ENCODE results near the gene ACOT8. TPM values are rescaled to one million over a fixed set of nuclear protein-coding genes. Genes with fewer than 3 reads are reported as not detected.

The ACOT8 gene
- total RNA-seq, 1 donor from 2014 or later: 13.4 TPM

GRCh38 chr20:45888681-45889080 lies 31.5 kb upstream of the ACOT8 start:
- H3K9me3 Mint-ChIP-seq: no peaks in the 10 kb centered on the region
- H3K27ac ChIP-seq: no peak overlapping the region
- no peaks in the 10 kb centered on the region for H4K20me1 ChIP-seq (ENCODE audit: low read depth)
- no peak overlapping the region for H3K4me2 ChIP-seq
- no peak overlapping the region for H3K4me3 Mint-ChIP-seq
- H3K4me3 ChIP-seq: no peak overlapping the region
- DNase-seq (ENCODE audit: low spot score): no peak
- H3K27me3 Mint-ChIP-seq (ENCODE audit: insufficient read depth, low read depth): peaks cover 2% of the 10 kb centered on the region
- no peaks in the 10 kb centered on the region for H3K36me3 ChIP-seq
- H3K36me3 Mint-ChIP-seq: peaks cover 2% of the 10 kb centered on the region
- H3K9me3 ChIP-seq (ENCODE audit: low read depth): no peaks in the 10 kb centered on the region
- TF ChIP-seq CTCF (IDR thresholded peaks at IDR 0.05): no peak
- TF ChIP-seq EZH2 (IDR thresholded peaks at IDR 0.05): no peak
- TF ChIP-seq EZH2phosphoT487 (IDR thresholded peaks at IDR 0.05): no peak
- peaks cover 26% of the 10 kb centered on the region for H3K4me1 Mint-ChIP-seq
- peaks cover 10% of the 10 kb centered on the region for H3K4me1 ChIP-seq
- no peak overlapping the region for H3K9ac ChIP-seq
- H3K27ac Mint-ChIP-seq: no peak overlapping the region
- H2AFZ ChIP-seq (replicated peaks): no peak overlapping the region
- H3K79me2 ChIP-seq (ENCODE audit: low read depth): no peaks in the 10 kb centered on the region
- H3K27me3 ChIP-seq: peaks cover 9% of the 10 kb centered on the region
- H3F3A ChIP-seq (ENCODE audit: low read depth): peaks cover 4% of the 10 kb centered on the region

- Histone ChIP-seq H3K4me2 (no peak within 1 kb of the TSS), H4K20me1 (ENCODE audit: low read depth) (no peaks in the 10 kb centered on the region), H2AFZ (replicated peaks) (no peak within 1 kb of the TSS), H3K27ac (no peak within 1 kb of the TSS), H3K79me2 (ENCODE audit: low read depth) (peaks cover 6% of the 10 kb centered on the region), H3K4me1 (peaks cover 10% of the 10 kb centered on the region), H3K9me3 (ENCODE audit: low read depth) (no peaks in the 10 kb centered on the region), H3F3A (ENCODE audit: low read depth) (peaks cover 5% of the 10 kb centered on the region), H3K36me3 (no peaks in the 10 kb centered on the region), H3K4me3 (no peak within 1 kb of the TSS), H3K9ac (no peak within 1 kb of the TSS), H3K27me3 (peaks cover 9% of the 10 kb centered on the region)
- no peaks in the 10 kb centered on the region for H3K9me3 Mint-ChIP-seq
- TF ChIP-seq CTCF (IDR thresholded peaks at IDR 0.05): no peak
- no peak for TF ChIP-seq EZH2 (IDR thresholded peaks at IDR 0.05)
- no peak for TF ChIP-seq EZH2phosphoT487 (IDR thresholded peaks at IDR 0.05)
- H3K4me1 Mint-ChIP-seq: peaks cover 22% of the 10 kb centered on the region
- no peak within 1 kb of the TSS for H3K27ac Mint-ChIP-seq
- H3K4me3 Mint-ChIP-seq: no peak within 1 kb of the TSS
- DNase-seq (ENCODE audit: low spot score): no peak
- peaks cover 13% of the 10 kb centered on the region for H3K36me3 Mint-ChIP-seq
- H3K27me3 Mint-ChIP-seq (ENCODE audit: insufficient read depth, low read depth): peaks cover 4% of the 10 kb centered on the region
Observed at GRCh38 chr20:45887346-45887715, 30.1 kb upstream of the ACOT8 start, which contains the start of gene SPATA25. Gene SPATA25 (minus strand): TSS chr20:45887622. CDS start chr20:45887590, 32 bp downstream.

GRCh38 chr20:45886590-45887345 lies 29.6 kb upstream of the ACOT8 start:
- TF ChIP-seq CTCF (IDR thresholded peaks at IDR 0.05): no peak
- TF ChIP-seq EZH2phosphoT487 (IDR thresholded peaks at IDR 0.05): no peak
- TF ChIP-seq EZH2 (IDR thresholded peaks at IDR 0.05): no peak
- Histone ChIP-seq H4K20me1 (ENCODE audit: low read depth) (no peaks in the 10 kb centered on the region), H3K36me3 (no peaks in the 10 kb centered on the region)

More at GRCh38 chr20:45886590-45887345, 29.6 kb upstream of the ACOT8 start:
- H3K27ac ChIP-seq: no peak overlapping the region
- no peaks in the 10 kb centered on the region for H3K9me3 ChIP-seq (ENCODE audit: low read depth)
- no peak overlapping the region for H2AFZ ChIP-seq (replicated peaks)
- Mint-ChIP-seq H3K9me3 (no peaks in the 10 kb centered on the region), H3K4me3 (no peak overlapping the region), H3K36me3 (peaks cover 13% of the 10 kb centered on the region), H3K27ac (no peak overlapping the region), H3K27me3 (ENCODE audit: insufficient read depth, low read depth) (peaks cover 4% of the 10 kb centered on the region), H3K4me1 (peaks cover 22% of the 10 kb centered on the region)
- no peak for DNase-seq (ENCODE audit: low spot score)
- peaks cover 9% of the 10 kb centered on the region for H3F3A ChIP-seq (ENCODE audit: low read depth)
- no peak overlapping the region for H3K4me2 ChIP-seq
- H3K79me2 ChIP-seq (ENCODE audit: low read depth): peaks cover 11% of the 10 kb centered on the region
- peaks cover 9% of the 10 kb centered on the region for H3K27me3 ChIP-seq
- no peak overlapping the region for H3K9ac ChIP-seq
- no peak overlapping the region for H3K4me3 ChIP-seq
- H3K4me1 ChIP-seq: peaks cover 11% of the 10 kb centered on the region

Measured in neural progenitor cell (in vitro differentiated cells).